ENCODE measurements around the gene ATIC. TPM values are rescaled to one million over a fixed set of nuclear protein-coding genes. Genes with fewer than 3 reads are reported as not detected.
"Not testable (repeated sequence)": the region's sequence is repeated elsewhere in the genome, so short reads cannot be mapped to it uniquely, and the experiment has no call there.

Gene ATIC
- total RNA-seq, 1 donor = 20.3 TPM

DNA sequence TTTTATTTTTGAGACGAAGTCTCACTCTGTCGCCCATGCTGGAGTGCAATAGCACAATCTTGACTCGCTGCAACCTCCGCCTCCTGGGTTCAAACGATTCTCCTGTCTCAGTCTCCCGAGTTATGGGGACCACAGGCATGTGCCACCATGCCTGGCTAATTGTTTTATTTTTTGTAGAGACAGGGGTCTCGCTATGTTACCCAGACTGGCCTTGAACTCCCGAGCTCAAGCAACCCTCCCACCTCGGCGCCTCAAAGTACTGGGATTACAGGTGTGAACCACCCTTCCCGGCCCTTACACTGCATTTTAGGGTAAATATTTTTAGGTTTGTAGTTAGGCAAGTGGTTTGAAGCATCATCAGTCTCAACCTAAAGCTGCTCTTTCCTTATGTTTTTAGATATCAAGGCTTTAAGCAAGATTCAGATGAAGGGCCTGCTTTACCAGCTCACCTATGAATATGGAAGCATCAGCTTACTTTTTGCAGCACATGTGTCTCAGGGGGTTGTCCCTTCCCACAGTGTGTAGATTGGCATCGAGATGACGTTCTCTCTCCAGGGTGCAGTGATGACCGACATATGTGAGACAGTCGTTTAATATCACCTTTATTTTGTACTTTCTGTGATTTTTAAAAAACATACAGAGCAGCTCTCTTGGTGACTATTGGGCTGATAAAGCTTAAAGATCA is 47.2 kb downstream of the ATIC start:
- no peak overlapping the region for H3K4me3 ChIP-seq (ENCODE audit: low read depth, low read length)
- TF ChIP-seq, protein P1, sequence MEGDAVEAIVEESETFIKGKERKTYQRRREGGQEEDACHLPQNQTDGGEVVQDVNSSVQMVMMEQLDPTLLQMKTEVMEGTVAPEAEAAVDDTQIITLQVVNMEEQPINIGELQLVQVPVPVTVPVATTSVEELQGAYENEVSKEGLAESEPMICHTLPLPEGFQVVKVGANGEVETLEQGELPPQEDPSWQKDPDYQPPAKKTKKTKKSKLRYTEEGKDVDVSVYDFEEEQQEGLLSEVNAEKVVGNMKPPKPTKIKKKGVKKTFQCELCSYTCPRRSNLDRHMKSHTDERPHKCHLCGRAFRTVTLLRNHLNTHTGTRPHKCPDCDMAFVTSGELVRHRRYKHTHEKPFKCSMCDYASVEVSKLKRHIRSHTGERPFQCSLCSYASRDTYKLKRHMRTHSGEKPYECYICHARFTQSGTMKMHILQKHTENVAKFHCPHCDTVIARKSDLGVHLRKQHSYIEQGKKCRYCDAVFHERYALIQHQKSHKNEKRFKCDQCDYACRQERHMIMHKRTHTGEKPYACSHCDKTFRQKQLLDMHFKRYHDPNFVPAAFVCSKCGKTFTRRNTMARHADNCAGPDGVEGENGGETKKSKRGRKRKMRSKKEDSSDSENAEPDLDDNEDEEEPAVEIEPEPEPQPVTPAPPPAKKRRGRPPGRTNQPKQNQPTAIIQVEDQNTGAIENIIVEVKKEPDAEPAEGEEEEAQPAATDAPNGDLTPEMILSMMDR (IDR thresholded peaks at IDR 0.05; ENCODE audit: insufficient read depth, low read depth, low read length) = no peak
- DNase-seq (ENCODE audit: low read depth) = no peak

DNA sequence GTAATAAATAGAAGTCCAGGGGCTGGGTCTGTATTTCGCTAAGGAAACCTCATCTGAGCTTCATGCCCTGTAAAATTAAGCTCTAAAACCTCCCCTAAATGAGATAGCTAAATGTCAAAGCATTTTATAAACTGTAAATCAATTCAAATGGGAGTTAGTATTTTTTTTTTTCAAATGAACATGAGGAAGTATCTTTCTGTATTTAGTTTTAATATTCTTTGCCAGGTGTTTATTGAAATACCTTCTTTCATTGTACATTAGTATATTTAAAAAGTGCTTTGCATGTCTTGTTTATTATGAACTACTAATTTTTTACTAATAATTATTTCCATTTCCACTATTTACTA is 47.7 kb downstream of the ATIC start:
- no peak overlapping the region for H3K4me3 ChIP-seq (ENCODE audit: low read depth, low read length)
- DNase-seq (ENCODE audit: low read depth) = no peak
- TF ChIP-seq, protein P1 (IDR thresholded peaks at IDR 0.05; ENCODE audit: insufficient read depth, low read depth, low read length) = no peak

DNA sequence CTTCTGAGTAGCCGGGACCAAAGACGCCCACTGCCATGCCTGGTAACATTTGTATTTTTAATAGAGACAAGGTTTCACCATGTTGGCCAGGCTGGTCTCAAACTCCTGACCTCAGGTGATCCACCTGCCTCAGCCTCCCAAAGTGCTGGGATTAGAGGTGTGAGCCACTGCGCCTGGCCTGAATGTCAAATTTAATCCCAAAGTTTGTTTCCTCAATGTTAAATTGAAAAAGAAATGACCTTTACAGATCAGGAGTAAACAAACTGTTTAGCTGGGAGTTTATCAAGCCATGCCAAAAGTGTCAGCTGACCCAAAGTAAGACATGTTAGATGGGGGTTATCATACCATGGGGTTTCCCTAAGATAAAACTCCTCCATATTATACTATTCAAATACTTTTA is 48.2 kb downstream of the ATIC start:
- not testable (repeated sequence) for H3K4me3 ChIP-seq (ENCODE audit: low read depth, low read length); DNase-seq (ENCODE audit: low read depth)

DNA sequence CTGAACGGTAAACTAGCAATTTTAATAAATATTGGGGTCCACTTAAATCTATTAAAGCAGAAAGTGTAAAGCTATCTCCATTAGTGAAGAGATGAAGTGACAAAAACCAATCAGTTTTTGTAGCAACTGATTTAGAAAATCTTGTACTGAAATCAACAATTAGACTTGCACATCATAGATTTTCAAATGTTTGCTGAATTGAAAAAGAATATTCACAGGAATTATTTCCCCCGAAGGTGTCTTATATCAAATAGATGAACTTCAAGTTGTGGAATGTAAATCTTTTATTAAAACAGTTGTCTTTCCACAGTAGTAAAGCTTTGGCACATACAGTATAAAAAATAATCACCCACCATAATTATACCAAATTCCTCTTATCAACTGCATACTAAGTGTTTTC is 48.7 kb downstream of the ATIC start:
- TF ChIP-seq, protein P1 (IDR thresholded peaks at IDR 0.05; ENCODE audit: insufficient read depth, low read depth, low read length) = no peak
- no peak for DNase-seq (ENCODE audit: low read depth)
- no peak overlapping the region for H3K4me3 ChIP-seq (ENCODE audit: low read depth, low read length)

DNA sequence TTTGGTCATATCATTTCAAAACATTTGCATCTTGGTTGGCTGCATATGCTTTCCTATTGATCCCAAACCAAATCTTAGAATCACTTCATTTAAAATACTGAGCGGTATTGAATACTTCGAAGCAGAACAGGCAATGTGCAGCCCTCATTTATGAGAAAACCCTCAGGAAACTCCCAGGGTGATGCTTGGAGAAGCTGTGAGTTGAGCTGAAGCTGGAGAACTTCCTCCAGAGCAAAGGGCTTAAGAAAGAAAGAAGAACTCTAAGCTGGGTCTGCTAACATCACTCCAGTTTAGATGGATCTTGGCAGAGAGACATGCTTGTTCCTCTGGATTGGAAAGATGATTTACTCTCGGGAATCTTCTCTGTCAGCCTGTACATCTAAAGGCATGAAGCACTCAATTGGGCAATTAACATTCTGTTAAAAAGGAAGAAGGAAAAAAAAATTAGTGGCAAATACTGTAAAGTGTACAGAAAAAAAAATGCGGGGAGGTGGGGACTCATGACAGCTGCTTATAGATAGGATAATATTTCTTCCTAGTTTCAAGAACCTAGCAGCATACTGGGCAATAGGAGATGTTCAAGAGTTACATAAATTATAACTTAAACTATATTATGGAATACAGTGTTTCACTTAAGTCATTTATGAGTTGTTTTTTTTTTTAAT is 49.5 kb downstream of the ATIC start:
- H3K4me3 ChIP-seq (ENCODE audit: low read depth, low read length) = no peak overlapping the region
- DNase-seq (ENCODE audit: low read depth) = no peak
- TF ChIP-seq, protein P1 (IDR thresholded peaks at IDR 0.05; ENCODE audit: insufficient read depth, low read depth, low read length) = no peak

DNA sequence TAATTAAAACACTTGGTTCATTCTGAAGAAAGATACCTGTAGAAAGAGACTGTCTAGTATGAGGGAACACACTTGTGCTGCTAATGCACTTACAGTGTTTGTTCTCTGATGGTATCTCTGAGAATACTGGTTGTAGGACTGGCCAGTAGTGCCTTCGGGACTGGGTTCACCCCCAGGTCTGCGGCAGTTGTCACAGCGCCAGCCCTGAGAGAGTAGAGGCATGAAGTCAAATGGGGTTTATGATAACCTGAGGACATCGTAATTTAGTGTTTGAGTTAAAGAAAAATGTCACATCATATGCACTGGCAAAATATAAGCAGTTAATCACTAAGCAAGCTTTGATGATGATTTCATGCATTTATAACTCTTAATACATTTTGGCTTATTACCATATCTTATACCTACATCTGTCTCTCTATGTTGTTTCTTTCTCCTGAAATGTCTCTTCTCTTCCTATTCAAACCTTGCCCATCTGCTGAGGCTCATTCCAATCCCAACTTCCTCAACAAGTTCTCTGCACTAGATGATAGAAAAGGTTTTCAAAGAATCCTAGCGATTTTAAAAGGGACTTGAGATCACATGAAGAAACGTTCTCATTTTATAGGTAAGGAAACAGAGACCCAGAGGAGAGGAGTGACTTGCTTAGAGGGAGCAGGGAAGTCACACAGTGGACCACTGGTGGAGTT is 50.2 kb downstream of the ATIC start:
- no peak overlapping the region for H3K4me3 ChIP-seq (ENCODE audit: low read depth, low read length)
- TF ChIP-seq, protein P1 (IDR thresholded peaks at IDR 0.05; ENCODE audit: insufficient read depth, low read depth, low read length) = no peak
- no peak for DNase-seq (ENCODE audit: low read depth)

DNA sequence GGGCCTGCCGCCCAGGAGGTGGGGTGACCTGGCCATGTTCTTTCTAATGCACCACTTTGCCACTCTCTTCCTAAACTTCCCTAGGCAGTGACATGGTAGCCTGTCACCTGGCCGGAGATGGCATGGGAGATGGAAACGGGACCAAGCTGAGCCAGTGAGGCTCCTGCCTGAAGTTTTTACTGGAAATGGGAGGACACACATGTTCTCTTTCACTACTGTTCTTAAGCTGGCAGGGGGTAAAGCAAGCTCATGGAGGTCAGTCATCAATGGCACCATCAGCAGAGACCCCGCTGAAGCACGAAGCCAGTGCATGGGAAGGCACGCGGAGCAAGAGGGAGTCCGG is 50.7 kb downstream of the ATIC start:
- TF ChIP-seq, protein P1 (IDR thresholded peaks at IDR 0.05; ENCODE audit: insufficient read depth, low read depth, low read length) = no peak
- no peak for DNase-seq (ENCODE audit: low read depth)

More for the DNA sequence above, 50.7 kb downstream of the ATIC start:
- no peak overlapping the region for H3K4me3 ChIP-seq (ENCODE audit: low read depth, low read length)

Measured in fibroblast of villous mesenchyme (primary cell).